ENCODE measurements around the gene MAP2K3. TPM values are rescaled to one million over a fixed set of nuclear protein-coding genes. Genes with fewer than 3 reads are reported as not detected.

The MAP2K3 gene
- total RNA-seq, 1 experiment from 2014 or later, result 50.9 TPM

DNA sequence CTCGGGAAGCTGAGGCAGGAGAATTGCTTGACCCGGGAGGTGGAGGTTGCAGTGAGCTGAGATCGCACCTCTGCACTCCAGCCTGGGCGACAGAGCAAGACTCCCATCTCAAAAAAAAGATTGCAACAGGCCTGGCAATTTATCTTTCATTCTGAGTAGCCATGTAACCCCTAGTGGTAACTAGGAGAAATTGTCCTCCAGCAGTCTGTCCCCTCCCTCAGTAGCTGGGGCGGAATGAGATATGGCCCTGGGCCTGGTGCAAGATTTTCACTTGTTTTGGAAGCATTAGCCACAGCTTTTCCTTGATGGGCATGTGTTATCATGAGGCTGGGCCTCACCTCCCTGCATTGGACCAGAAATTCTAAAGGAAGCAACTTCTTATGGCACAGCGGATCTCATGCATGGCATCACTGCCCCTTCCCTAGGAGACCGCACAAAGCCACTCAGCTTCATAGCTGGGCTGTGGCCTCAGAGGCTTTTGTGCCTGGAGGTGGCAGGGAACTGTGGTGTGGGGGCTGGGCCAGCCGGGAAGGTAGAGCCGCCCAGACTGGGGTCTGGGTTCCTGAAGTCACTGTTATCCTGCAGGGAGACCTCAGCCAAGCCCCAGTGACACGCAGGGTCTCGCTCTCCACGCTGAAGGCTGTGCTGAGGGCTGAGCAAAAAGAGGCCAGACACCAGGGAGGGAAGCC, 44.7 kb upstream of the MAP2K3 start:
- no peak overlapping the region for H3K27ac Mint-ChIP-seq (ENCODE audit: unreplicated experiment)
- peaks cover 6% of the 10 kb centered on the region for H3K27me3 Mint-ChIP-seq (ENCODE audit: insufficient read depth, unreplicated experiment)
- H3K36me3 ChIP-seq (ENCODE audit: control insufficient read depth, insufficient read depth, low read length), result no peaks in the 10 kb centered on the region
- H3K4me1 ChIP-seq, result peaks cover 14% of the 10 kb centered on the region
- ChIA-PET POLR2A (no interaction called here), CTCF (interaction anchor here (0.6 kb wide), 1 partner anchor 14 kb away, joined by 3 read pairs; the partner anchor contains the start of gene NATD1)
- intact Hi-C loops (cut with micrococcal nuclease; ENCODE audit: unreplicated experiment), result no loop called here
- peak; percentile 50 to 78 for TF ChIP-seq CTCF (IDR thresholded peaks at IDR 0.05; ENCODE audit: insufficient read depth in 1 of 2, low read depth in 1 of 2, low read length in 1 of 2, severe bottlenecking in 1 of 2, unreplicated experiment in 1 of 2)
- DNase-seq, result peak in 1 of 2 experiments; percentile 35
- no peak overlapping the region for H3K4me3 Mint-ChIP-seq (ENCODE audit: unreplicated experiment)
- no peaks in the 10 kb centered on the region for H3K36me3 Mint-ChIP-seq (ENCODE audit: insufficient read depth, unreplicated experiment)
- no peaks in the 10 kb centered on the region for H3K9me3 Mint-ChIP-seq (ENCODE audit: unreplicated experiment)
- no peaks in the 10 kb centered on the region for H3K27me3 ChIP-seq (replicated peaks; ENCODE audit: control insufficient read depth, insufficient read depth, low read length)
- H3K4me1 Mint-ChIP-seq (ENCODE audit: low read depth, unreplicated experiment), result no peaks in the 10 kb centered on the region
- no peaks in the 10 kb centered on the region for H3K9me3 ChIP-seq
- H3K4me3 ChIP-seq (ENCODE audit: low read depth, low read length), result no peak overlapping the region
- no TSS peak for BruUV-seq (replicated peaks)

- H3K36me3 ChIP-seq (ENCODE audit: control insufficient read depth, insufficient read depth, low read length), result no peaks in the 10 kb centered on the region
- H3K4me3 ChIP-seq (ENCODE audit: low read depth, low read length), result no peak overlapping the region
- Mint-ChIP-seq H3K9me3 (ENCODE audit: unreplicated experiment) (no peaks in the 10 kb centered on the region), H3K36me3 (ENCODE audit: insufficient read depth, unreplicated experiment) (no peaks in the 10 kb centered on the region), H3K4me1 (ENCODE audit: low read depth, unreplicated experiment) (no peaks in the 10 kb centered on the region), H3K27me3 (ENCODE audit: insufficient read depth, unreplicated experiment) (peaks cover 6% of the 10 kb centered on the region), H3K4me3 (ENCODE audit: unreplicated experiment) (no peak overlapping the region), H3K27ac (ENCODE audit: unreplicated experiment) (no peak overlapping the region)
- ChIA-PET POLR2A (no interaction called here), CTCF (interaction anchor here (0.6 kb wide), 1 partner anchor 13 kb away, joined by 3 read pairs; the partner anchor contains the start of gene NATD1)
- H3K9me3 ChIP-seq, result no peaks in the 10 kb centered on the region
- intact Hi-C loops (cut with micrococcal nuclease; ENCODE audit: unreplicated experiment), result no loop called here
- no TSS peak for BruUV-seq (replicated peaks)
- TF ChIP-seq CTCF (IDR thresholded peaks at IDR 0.05; ENCODE audit: insufficient read depth in 1 of 2, low read depth in 1 of 2, low read length in 1 of 2, severe bottlenecking in 1 of 2, unreplicated experiment in 1 of 2), result no peak
- peak in 1 of 2 experiments; percentile 47 for DNase-seq
- peaks cover 14% of the 10 kb centered on the region for H3K4me1 ChIP-seq
- H3K27me3 ChIP-seq (replicated peaks; ENCODE audit: control insufficient read depth, insufficient read depth, low read length), result no peaks in the 10 kb centered on the region
Measured at GRCh38 chr17:21240369-21241055, 44.0 kb upstream of the MAP2K3 start.

- no peaks in the 10 kb centered on the region for H3K4me1 Mint-ChIP-seq (ENCODE audit: low read depth, unreplicated experiment)
- H3K36me3 Mint-ChIP-seq (ENCODE audit: insufficient read depth, unreplicated experiment), result no peaks in the 10 kb centered on the region
Measured at GRCh38 chr17:21241564-21241963, 42.9 kb upstream of the MAP2K3 start.

More at GRCh38 chr17:21241564-21241963, 42.9 kb upstream of the MAP2K3 start:
- H3K36me3 ChIP-seq (ENCODE audit: control insufficient read depth, insufficient read depth, low read length), result no peaks in the 10 kb centered on the region
- ChIA-PET CTCF (no interaction called here), POLR2A (no interaction called here)
- no peak overlapping the region for H3K4me3 ChIP-seq (ENCODE audit: low read depth, low read length)
- TF ChIP-seq CTCF (IDR thresholded peaks at IDR 0.05; ENCODE audit: insufficient read depth in 1 of 2, low read depth in 1 of 2, low read length in 1 of 2, severe bottlenecking in 1 of 2, unreplicated experiment in 1 of 2), result no peak
- no peak overlapping the region for H3K27ac Mint-ChIP-seq (ENCODE audit: unreplicated experiment)
- no peaks in the 10 kb centered on the region for H3K9me3 ChIP-seq
- DNase-seq, result peak in 1 of 2 experiments; percentile 26
- BruUV-seq (replicated peaks), result no TSS peak
- H3K4me1 ChIP-seq, result peaks cover 14% of the 10 kb centered on the region
- intact Hi-C loops (cut with micrococcal nuclease; ENCODE audit: unreplicated experiment), result no loop called here
- no peaks in the 10 kb centered on the region for H3K27me3 ChIP-seq (replicated peaks; ENCODE audit: control insufficient read depth, insufficient read depth, low read length)
- H3K27me3 Mint-ChIP-seq (ENCODE audit: insufficient read depth, unreplicated experiment), result peaks cover 4% of the 10 kb centered on the region
- H3K4me3 Mint-ChIP-seq (ENCODE audit: unreplicated experiment), result no peak overlapping the region
- H3K9me3 Mint-ChIP-seq (ENCODE audit: unreplicated experiment), result no peaks in the 10 kb centered on the region
